ENCODE data around the gene PRADC1.

The PRADC1 gene

GRCh38 chr2:73233932-73234832 is 1.1 kb upstream of the PRADC1 start, which contains the start of gene CCT7:
Gene CCT7 (plus strand): TSS chr2:73234308. CDS start chr2:73234379, 71 bp downstream.
- DNase-seq = peak; percentile 95

GRCh38 chr2:73232403-73233153 is 461 bp downstream of the PRADC1 start:
- peak; percentile 5 for DNase-seq

GRCh38 chr2:73228631-73229030 is 4.4 kb downstream of the PRADC1 start:
- no peak for DNase-seq

- DNase-seq = no peak
Measured at GRCh38 chr2:73227086-73227485, 6.0 kb downstream of the PRADC1 start.

GRCh38 chr2:73225513-73226360 is 7.3 kb downstream of the PRADC1 start:
- no peak for DNase-seq

- DNase-seq = no peak
Measured at GRCh38 chr2:73223821-73224220, 9.2 kb downstream of the PRADC1 start.

- no peak for DNase-seq
Measured at GRCh38 chr2:73218298-73218697, 14.7 kb downstream of the PRADC1 start.

- DNase-seq = no peak
Measured at GRCh38 chr2:73217826-73218225, 15.2 kb downstream of the PRADC1 start.

GRCh38 chr2:73217160-73217559 is 15.9 kb downstream of the PRADC1 start:
- no peak for DNase-seq

- no peak for DNase-seq
Measured at GRCh38 chr2:73215254-73215653, 17.8 kb downstream of the PRADC1 start.

GRCh38 chr2:73214120-73215035 is 18.7 kb downstream of the PRADC1 start, which contains the start of gene SMYD5:
Gene SMYD5 (plus strand): TSS chr2:73214245. CDS start chr2:73214267, 22 bp downstream.
- peak; percentile 70 for DNase-seq

- peak; percentile 82 for DNase-seq
Measured at GRCh38 chr2:73212448-73213176, 20.4 kb downstream of the PRADC1 start.

GRCh38 chr2:73212098-73212447 is 21.0 kb downstream of the PRADC1 start:
- DNase-seq = no peak

- no peak for DNase-seq
Measured at GRCh38 chr2:73210696-73211095, 22.3 kb downstream of the PRADC1 start.

GRCh38 chr2:73210019-73210418 is 23.0 kb downstream of the PRADC1 start:
- DNase-seq = no peak

- no peak for DNase-seq
Measured at GRCh38 chr2:73208258-73208657, 24.8 kb downstream of the PRADC1 start.

GRCh38 chr2:73205611-73206010 is 27.4 kb downstream of the PRADC1 start:
- no peak for DNase-seq

GRCh38 chr2:73203055-73203681 is 29.9 kb downstream of the PRADC1 start:
- DNase-seq = no peak

- no peak for DNase-seq
Measured at GRCh38 chr2:73202156-73203054, 30.6 kb downstream of the PRADC1 start, which contains the start of gene NOTO. Gene NOTO (plus strand): TSS chr2:73202574. CDS start chr2:73202667, 93 bp downstream.
